ENCODE measurements around the gene PSAPL1.

Gene PSAPL1

DNA sequence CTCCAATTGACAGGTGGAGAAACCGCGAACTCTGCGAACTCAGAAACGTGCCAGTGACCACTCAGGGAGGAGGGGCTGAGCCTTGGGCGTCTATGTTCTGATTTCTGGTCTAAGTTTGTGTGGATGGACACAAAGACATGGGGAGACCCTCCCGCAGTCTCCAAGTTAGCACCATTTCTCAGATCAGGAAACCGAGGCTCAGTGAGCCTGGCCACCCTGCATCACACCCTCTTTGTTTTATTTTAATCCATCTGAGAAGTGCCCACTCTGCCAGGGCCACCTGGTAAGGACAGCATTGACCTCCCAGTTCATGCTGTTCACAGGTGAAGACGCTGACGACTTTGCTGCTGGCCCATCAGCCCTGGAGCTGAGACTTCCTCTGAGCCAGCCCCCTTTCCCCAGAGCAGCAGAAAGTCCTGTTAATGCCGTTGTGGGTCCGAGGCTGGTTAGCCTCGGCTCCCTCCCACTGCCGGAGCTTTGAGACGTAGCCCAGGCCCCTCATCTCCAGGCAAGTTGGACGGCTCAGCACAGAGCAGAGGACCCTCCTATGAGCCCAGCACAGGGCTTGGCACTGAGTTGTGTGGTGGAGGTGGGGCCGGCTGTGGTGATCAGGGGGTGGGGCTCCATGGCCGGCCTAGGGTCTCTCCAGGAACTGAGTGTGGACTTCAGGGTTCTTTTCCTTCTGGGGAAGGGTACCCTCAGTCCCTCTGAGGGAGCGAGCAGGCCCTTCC lies 43.7 kb downstream of the PSAPL1 start:
- H3K4me1 ChIP-seq (ENCODE audit: control insufficient read depth, insufficient read depth, low read length): peaks cover 3% of the 10 kb centered on the region
- H3K36me3 ChIP-seq (ENCODE audit: insufficient read depth, low read length): no peaks in the 10 kb centered on the region
- no peak overlapping the region for H3K4me2 ChIP-seq (ENCODE audit: low read length)
- H3K27me3 ChIP-seq (ENCODE audit: control insufficient read depth, insufficient read depth, low read length): peaks cover 39% of the 10 kb centered on the region
- no peaks in the 10 kb centered on the region for H3K9me3 ChIP-seq (replicated peaks; ENCODE audit: low read length)
- H3K4me3 ChIP-seq (ENCODE audit: low read length): no peak overlapping the region
- H3K9ac ChIP-seq (ENCODE audit: low read depth, low read length): no peak overlapping the region

DNA sequence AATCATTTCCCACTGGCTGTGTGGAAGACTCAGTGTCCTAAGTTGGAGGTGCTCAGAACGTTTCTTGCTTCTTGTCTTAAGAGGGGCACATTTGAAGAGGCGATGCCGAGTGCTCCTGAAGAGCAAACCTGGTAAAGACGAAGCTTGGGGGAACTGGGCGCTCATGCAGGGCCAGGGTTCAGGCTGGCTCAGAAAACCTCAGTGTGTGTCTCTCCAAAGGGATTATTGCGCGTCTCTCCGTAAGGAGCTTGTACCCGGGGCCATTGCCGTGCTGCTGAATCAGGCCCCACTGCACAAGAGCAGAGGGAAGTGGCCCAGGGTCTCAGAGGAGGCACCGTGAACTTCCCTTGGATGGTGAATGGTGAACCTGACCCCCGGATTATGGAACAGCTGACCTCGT lies 44.4 kb downstream of the PSAPL1 start:
- H3K9me3 ChIP-seq (replicated peaks; ENCODE audit: low read length): no peaks in the 10 kb centered on the region
- peaks cover 32% of the 10 kb centered on the region for H3K27me3 ChIP-seq (ENCODE audit: control insufficient read depth, insufficient read depth, low read length)
- H3K4me3 ChIP-seq (ENCODE audit: low read length): no peak overlapping the region
- no peak overlapping the region for H3K9ac ChIP-seq (ENCODE audit: low read depth, low read length)
- no peaks in the 10 kb centered on the region for H3K36me3 ChIP-seq (ENCODE audit: insufficient read depth, low read length)
- H3K4me2 ChIP-seq (ENCODE audit: low read length): no peak overlapping the region
- peaks cover 3% of the 10 kb centered on the region for H3K4me1 ChIP-seq (ENCODE audit: control insufficient read depth, insufficient read depth, low read length)

DNA sequence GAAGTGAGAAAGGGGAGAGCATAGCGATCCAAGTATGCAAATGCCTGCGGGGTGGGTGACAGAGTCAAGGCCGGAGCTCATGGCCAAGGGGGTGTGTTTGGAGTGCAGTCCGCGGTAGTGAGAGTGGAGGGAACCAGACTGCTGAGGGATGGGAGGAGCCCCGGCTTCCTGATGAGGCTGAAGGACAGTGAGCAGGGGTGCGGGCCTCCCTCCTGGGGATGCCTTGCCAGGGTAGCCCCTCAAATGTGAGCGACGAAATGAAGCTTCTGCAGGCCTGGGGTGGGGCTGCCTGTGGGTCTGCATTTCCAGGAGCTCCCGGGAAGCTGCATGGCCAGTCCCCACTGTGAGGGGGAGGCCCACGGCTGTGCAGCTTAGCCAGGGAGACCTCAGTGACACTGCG lies 45.0 kb downstream of the PSAPL1 start:
- Histone ChIP-seq H3K4me2 (ENCODE audit: low read length) (no peak overlapping the region), H3K27me3 (ENCODE audit: control insufficient read depth, insufficient read depth, low read length) (peaks cover 26% of the 10 kb centered on the region), H3K4me3 (ENCODE audit: low read length) (no peak overlapping the region), H3K36me3 (ENCODE audit: insufficient read depth, low read length) (no peaks in the 10 kb centered on the region), H3K9ac (ENCODE audit: low read depth, low read length) (no peak overlapping the region), H3K4me1 (ENCODE audit: control insufficient read depth, insufficient read depth, low read length) (peaks cover 3% of the 10 kb centered on the region), H3K9me3 (replicated peaks; ENCODE audit: low read length) (no peaks in the 10 kb centered on the region)

DNA sequence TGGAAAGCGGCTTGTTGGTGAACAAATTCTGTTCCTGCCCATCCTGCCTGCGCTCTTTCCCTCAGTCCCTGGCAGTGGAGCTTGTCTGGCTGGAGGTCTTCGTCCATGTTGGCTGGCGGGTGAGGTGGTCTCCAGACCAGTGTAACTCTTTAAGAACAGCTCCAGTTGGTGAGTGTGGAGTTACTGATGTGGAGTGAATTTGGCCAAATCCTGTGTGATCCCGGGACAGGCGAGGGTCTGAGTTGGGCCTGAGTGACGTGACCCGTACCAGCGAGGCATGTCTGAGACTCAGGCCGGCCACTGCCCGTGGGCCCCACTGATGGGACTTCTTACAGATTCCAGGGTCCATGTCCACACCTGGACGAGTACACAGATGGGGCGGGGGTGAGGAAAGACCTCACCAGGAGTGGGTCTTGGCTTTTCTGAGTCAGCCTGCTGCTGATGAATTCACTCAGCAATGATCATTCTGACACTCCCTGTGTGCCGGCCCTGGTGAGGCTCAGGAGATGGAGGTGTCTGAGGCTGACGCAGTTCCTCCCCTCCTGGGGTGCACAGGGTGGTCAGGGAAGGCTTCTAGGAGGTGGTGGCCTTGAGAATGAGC lies 45.5 kb downstream of the PSAPL1 start:
- no peak overlapping the region for H3K4me2 ChIP-seq (ENCODE audit: low read length)
- no peak overlapping the region for H3K4me3 ChIP-seq (ENCODE audit: low read length)
- H3K4me1 ChIP-seq (ENCODE audit: control insufficient read depth, insufficient read depth, low read length): peaks cover 3% of the 10 kb centered on the region
- H3K27me3 ChIP-seq (ENCODE audit: control insufficient read depth, insufficient read depth, low read length): peaks cover 25% of the 10 kb centered on the region
- H3K9ac ChIP-seq (ENCODE audit: low read depth, low read length): no peak overlapping the region
- H3K9me3 ChIP-seq (replicated peaks; ENCODE audit: low read length): no peaks in the 10 kb centered on the region
- no peaks in the 10 kb centered on the region for H3K36me3 ChIP-seq (ENCODE audit: insufficient read depth, low read length)

DNA sequence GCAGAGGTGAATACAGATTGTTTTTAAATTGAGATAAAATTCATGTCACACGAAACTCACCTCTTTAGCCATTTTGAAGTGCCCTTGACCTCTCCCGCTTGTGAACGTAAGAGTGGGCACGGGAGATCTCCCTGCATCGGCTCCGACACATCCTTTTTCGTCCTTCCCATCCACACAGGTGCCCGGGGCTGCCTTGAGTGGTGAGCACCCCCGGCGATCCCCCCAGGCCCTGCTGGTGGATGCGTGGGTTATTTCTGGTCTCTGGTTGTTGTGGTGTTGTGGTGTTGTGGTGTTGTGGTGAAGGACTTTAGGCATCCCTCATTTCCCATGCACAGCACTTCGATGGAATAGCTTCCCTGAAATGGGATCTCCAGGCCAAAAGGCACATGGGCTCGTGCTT lies 46.1 kb downstream of the PSAPL1 start:
- no peak overlapping the region for H3K4me2 ChIP-seq (ENCODE audit: low read length)
- peaks cover 3% of the 10 kb centered on the region for H3K4me1 ChIP-seq (ENCODE audit: control insufficient read depth, insufficient read depth, low read length)
- peaks cover 20% of the 10 kb centered on the region for H3K27me3 ChIP-seq (ENCODE audit: control insufficient read depth, insufficient read depth, low read length)
- H3K9me3 ChIP-seq (replicated peaks; ENCODE audit: low read length): no peaks in the 10 kb centered on the region
- H3K4me3 ChIP-seq (ENCODE audit: low read length): no peak overlapping the region
- no peak overlapping the region for H3K9ac ChIP-seq (ENCODE audit: low read depth, low read length)
- no peaks in the 10 kb centered on the region for H3K36me3 ChIP-seq (ENCODE audit: insufficient read depth, low read length)

DNA sequence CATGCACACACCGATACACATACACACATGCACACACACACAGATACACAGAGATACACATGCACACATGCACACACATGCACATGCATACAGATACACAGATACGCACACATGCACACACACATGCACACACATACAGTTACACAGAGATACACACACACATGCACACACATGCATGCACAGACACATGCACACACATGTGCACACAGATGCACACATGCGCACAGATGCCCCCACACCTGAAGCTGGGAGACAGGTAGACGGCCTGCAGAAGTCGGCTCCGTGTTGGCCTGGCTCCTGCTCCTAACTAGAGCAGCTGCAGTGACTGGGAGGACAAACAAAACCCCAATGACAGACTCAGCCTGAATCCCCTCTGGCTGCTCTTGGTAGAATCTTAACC lies 46.8 kb downstream of the PSAPL1 start:
- H3K4me3 ChIP-seq (ENCODE audit: low read length): no peak overlapping the region
- no peaks in the 10 kb centered on the region for H3K9me3 ChIP-seq (replicated peaks; ENCODE audit: low read length)
- peaks cover 14% of the 10 kb centered on the region for H3K27me3 ChIP-seq (ENCODE audit: control insufficient read depth, insufficient read depth, low read length)
- no peak overlapping the region for H3K4me2 ChIP-seq (ENCODE audit: low read length)
- H3K9ac ChIP-seq (ENCODE audit: low read depth, low read length): no peak overlapping the region
- H3K36me3 ChIP-seq (ENCODE audit: insufficient read depth, low read length): no peaks in the 10 kb centered on the region
- H3K4me1 ChIP-seq (ENCODE audit: control insufficient read depth, insufficient read depth, low read length): peaks cover 2% of the 10 kb centered on the region

DNA sequence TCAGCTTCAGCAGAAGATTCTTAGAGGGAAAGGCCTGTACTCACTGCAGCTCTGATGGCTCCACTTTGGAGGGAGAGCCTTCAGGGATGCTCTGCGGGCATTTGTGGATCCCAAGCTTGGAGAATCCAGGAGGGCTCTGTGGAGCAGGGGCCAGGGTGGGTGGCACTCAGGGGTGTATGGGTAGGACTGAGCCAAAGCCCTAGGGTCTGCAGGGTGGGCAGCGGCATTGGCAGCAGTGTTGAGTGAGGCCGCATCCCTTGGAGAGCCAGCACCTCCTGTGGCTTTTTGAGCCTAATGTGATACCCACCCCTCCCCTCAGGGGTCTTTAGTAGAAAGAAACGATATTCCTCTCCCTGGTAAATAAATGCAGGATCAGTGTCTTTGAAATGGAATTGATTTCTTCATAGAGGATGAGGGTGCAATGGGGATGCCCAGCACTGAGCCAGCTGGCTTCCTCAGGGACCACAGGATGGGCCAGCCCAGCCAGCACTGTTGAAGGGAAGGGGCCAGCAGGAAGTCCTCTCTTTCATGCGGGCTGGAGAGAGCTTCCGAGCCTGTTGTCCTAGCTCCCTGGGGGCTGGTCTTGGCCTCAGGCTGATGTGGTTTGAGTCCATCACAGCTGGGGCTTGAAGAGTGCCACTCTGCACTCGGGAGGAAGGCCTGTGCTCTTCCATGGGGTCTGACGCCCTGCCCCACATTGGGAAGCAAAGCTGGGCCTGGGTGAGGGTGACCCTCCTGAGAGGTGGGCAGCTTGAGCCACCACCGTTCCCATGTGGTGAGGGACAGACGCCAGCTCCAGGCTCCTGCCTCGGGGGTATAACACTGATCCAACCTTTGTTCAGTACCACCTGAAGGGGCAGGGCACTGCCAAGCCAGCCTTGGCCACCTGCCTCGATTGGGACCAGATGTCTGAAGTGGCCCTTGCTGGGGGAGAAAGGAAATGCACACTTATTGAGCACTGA lies 49.5 kb downstream of the PSAPL1 start:
- H3K36me3 ChIP-seq (ENCODE audit: insufficient read depth, low read length): no peaks in the 10 kb centered on the region
- peaks cover 11% of the 10 kb centered on the region for H3K27me3 ChIP-seq (ENCODE audit: control insufficient read depth, insufficient read depth, low read length)

DNA sequence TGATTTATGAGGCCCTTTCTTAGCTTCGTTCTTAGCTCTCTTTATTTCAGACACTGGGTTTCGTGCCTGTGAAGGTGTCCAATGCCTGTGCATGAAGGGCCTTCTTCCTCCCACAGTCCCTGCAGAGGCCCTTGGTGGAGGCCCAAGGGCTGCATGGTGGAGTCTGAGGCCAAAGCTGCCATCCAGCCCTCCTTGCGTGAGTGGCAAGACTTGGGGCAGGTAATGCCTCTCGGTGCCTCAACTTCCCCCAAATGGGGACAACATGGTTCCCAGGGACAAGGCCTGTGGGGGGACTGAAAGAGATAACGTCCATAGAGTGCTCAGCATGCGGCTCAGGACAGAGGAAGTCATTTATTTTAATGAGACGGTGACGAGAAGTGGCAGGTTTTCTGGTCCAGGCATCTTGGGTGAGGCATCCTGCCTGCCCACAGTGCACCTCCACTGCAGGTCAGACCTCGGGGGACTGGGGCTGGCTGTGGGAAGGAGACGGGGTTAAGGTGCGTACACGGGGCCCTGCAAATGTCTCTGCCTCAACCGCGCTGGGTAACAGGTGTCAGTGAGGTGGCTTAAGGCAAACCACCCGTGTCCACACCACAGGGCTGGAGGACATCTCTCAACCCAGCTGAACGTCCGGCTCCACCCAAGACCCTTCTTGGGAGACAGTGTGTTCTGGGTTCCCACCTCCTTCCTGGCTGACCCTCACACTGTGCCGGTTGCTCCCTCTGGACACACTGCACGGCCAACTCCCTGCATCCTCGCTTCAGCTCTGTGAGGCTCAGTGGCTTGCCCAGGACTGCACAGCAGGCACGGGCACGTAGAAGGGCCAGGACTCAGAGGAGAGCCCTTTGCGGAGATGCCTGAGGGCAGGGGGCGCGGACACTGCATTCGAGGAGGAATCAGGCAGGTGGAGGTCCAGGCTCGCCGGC lies 50.5 kb downstream of the PSAPL1 start:
- Histone ChIP-seq H3K27me3 (ENCODE audit: control insufficient read depth, insufficient read depth, low read length) (peaks cover 14% of the 10 kb centered on the region), H3K9ac (ENCODE audit: low read depth, low read length) (no peak overlapping the region), H3K4me1 (ENCODE audit: control insufficient read depth, insufficient read depth, low read length) (no peaks in the 10 kb centered on the region), H3K4me3 (ENCODE audit: low read length) (no peak overlapping the region), H3K4me2 (ENCODE audit: low read length) (no peak overlapping the region), H3K9me3 (replicated peaks; ENCODE audit: low read length) (no peaks in the 10 kb centered on the region), H3K36me3 (ENCODE audit: insufficient read depth, low read length) (no peaks in the 10 kb centered on the region)

More for the DNA sequence above, 49.5 kb downstream of the PSAPL1 start:
- H3K4me1 ChIP-seq (ENCODE audit: control insufficient read depth, insufficient read depth, low read length): no peaks in the 10 kb centered on the region
- no peak overlapping the region for H3K4me3 ChIP-seq (ENCODE audit: low read length)
- H3K9me3 ChIP-seq (replicated peaks; ENCODE audit: low read length): no peaks in the 10 kb centered on the region
- no peak overlapping the region for H3K9ac ChIP-seq (ENCODE audit: low read depth, low read length)
- no peak overlapping the region for H3K4me2 ChIP-seq (ENCODE audit: low read length)

DNA sequence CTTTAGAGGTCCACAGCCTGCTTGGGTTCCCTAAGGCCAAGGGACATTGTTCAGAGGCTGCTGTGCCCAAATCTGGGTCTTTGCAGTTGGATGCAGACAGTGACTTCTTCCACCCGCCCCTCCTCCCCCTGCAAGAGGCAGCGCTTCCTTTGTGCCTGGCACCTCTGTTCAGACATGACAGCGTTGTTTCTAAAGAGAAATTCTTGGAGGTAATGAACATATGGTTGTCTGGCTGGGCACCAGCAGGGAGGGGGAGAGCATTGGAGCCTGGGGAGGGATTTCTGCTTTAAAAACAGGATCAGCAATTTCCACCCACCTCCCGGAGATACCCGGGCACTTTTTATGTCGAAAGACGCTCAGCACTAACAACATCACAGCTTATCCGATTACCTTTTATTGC lies 51.5 kb downstream of the PSAPL1 start:
- no peak overlapping the region for H3K4me3 ChIP-seq (ENCODE audit: low read length)

DNA sequence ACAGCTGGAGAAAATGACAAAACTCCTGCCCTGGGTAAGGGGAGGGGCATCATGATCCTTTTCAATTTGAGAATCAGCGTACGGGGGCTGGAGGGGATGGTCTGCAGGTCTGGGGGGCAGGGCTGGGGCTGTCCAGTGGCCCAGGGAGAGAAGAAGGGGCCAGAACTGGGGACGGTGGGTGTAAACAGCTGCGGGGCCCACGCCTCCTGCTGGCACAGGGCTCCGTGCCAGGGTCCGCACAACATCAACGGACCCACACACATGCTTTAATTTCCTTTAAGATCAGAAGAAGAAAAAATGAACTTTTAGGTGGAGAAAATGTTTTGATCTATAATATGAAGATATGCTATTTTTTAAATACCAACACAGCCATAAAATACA lies 52.1 kb downstream of the PSAPL1 start:
- H3K9me3 ChIP-seq (replicated peaks; ENCODE audit: low read length): no peaks in the 10 kb centered on the region
- no peaks in the 10 kb centered on the region for H3K4me1 ChIP-seq (ENCODE audit: control insufficient read depth, insufficient read depth, low read length)
- H3K4me3 ChIP-seq (ENCODE audit: low read length): no peak overlapping the region

More for the DNA sequence above, 51.5 kb downstream of the PSAPL1 start:
- Histone ChIP-seq H3K36me3 (ENCODE audit: insufficient read depth, low read length) (no peaks in the 10 kb centered on the region), H3K9ac (ENCODE audit: low read depth, low read length) (no peak overlapping the region), H3K27me3 (ENCODE audit: control insufficient read depth, insufficient read depth, low read length) (peaks cover 21% of the 10 kb centered on the region), H3K9me3 (replicated peaks; ENCODE audit: low read length) (no peaks in the 10 kb centered on the region), H3K4me2 (ENCODE audit: low read length) (no peak overlapping the region), H3K4me1 (ENCODE audit: control insufficient read depth, insufficient read depth, low read length) (no peaks in the 10 kb centered on the region)

More for the DNA sequence above, 52.1 kb downstream of the PSAPL1 start:
- no peaks in the 10 kb centered on the region for H3K36me3 ChIP-seq (ENCODE audit: insufficient read depth, low read length)
- H3K9ac ChIP-seq (ENCODE audit: low read depth, low read length): no peak overlapping the region
- H3K27me3 ChIP-seq (ENCODE audit: control insufficient read depth, insufficient read depth, low read length): peaks cover 25% of the 10 kb centered on the region
- H3K4me2 ChIP-seq (ENCODE audit: low read length): no peak overlapping the region
